HepG2 (cell line): ENCODE measurements around the gene SLC25A43. TPM values are rescaled to one million over a fixed set of nuclear protein-coding genes. Genes with fewer than 3 reads are reported as not detected.

Experiments
- ATAC-seq: fragments of 200-7000 bp; cut with Tn5 transposase; 3 replicates; pipeline ENCODE4 v1.9.1; 2020; ENCODE audit warnings: mild to moderate bottlenecking, moderate library complexity
- BruUV-seq: library from RNA; stranded (reverse); fragments of 400-500 nt; replicated peaks from 2 replicates; lab custom pipeline; 2021; lab: Mats Ljungman, UMichigan
- CTCF ChIA-PET: fragments of 300-600 bp; formaldehyde crosslinking; extraction: SDS; loops from one replicate; lab custom pipeline; 2021; ENCODE audit warnings: low total read pairs, inconsistent platforms, low intra/inter-chr PET ratio; lab: Yijun Ruan, JAX
- POLR2A ChIA-PET: fragments of 350-600 bp; sonication (Branson Sonifier 250); formaldehyde crosslinking; loops from one replicate; lab custom pipeline; 2020; ENCODE audit warnings: antibody characterized with exemption, inconsistent platforms; lab: Yijun Ruan, JAX
- DNase-seq: peaks from one replicate; pipeline ENCODE4 v3.0.0-alpha.2; 2015; ENCODE audit warnings: low spot score
- FAIRE-seq: peaks from 3 replicates; lab custom pipeline; 2011; peaks lifted over from hg19 to GRCh38; lab: Jason Lieb, UNC
- H2AFZ ChIP-seq: one replicate; pipeline ENCODE4 v1.6.1; 2011; ENCODE audit warnings: low read length, inconsistent platforms
- H3K27ac ChIP-seq: fragments of 300-600 bp; 3 replicates; pipeline ENCODE4 v1.8.0; 2011; ENCODE audit warnings: mixed run types, mild to moderate bottlenecking, mixed read lengths, low read length, inconsistent platforms; ENCODE audit not compliant: insufficient read depth; ENCODE audit errors: extremely low read length
- H3K27me3 ChIP-seq, 2 experiments: fragments of 200-600 bp in 1 of 2; 2 replicates in 1 of 2; 3 replicates in 1 of 2; pipeline versions ENCODE4 v1.6.0 to v1.8.0; 2011; ENCODE audit warnings: low read length in 2 of 2, mild to moderate bottlenecking in 2 of 2, moderate library complexity in 2 of 2, inconsistent platforms in 1 of 2; ENCODE audit not compliant: insufficient read depth in 2 of 2, control insufficient read depth in 1 of 2
- H3K36me3 ChIP-seq, 2 experiments: fragments of 200-600 bp in 1 of 2; replicated peaks in 1 of 2; 2 replicates in 1 of 2; 3 replicates in 1 of 2; pipeline versions ENCODE4 v1.5.1 to v1.8.0; 2011; ENCODE audit warnings: low read length in 2 of 2, inconsistent platforms in 1 of 2; ENCODE audit not compliant: insufficient read depth in 2 of 2, control insufficient read depth in 1 of 2
- H3K4me1 ChIP-seq: 2 replicates; pipeline ENCODE4 v1.5.1; 2012; ENCODE audit warnings: low read length, inconsistent platforms; ENCODE audit not compliant: insufficient read depth
- H3K4me2 ChIP-seq: 2 replicates; pipeline ENCODE4 v1.6.0; 2011; ENCODE audit warnings: low read depth, low read length, inconsistent platforms
- H3K4me3 ChIP-seq, 3 experiments: fragments of 200-600 bp in 1 of 3; sonication (generic), shearing (Covaris generic) in 1 of 3; replicated peaks in 1 of 3; 2 replicates each; pipeline ENCODE4 v1.5.1; 2011 to 2016; ENCODE audit warnings: low read length in 3 of 3, inconsistent platforms in 2 of 3, low read depth in 2 of 3, mild to moderate bottlenecking in 2 of 3, control low read depth in 1 of 3, mixed read lengths in 1 of 3; ENCODE audit not compliant: insufficient read depth in 1 of 3
- H3K79me2 ChIP-seq: one replicate; pipeline ENCODE4 v1.6.1; 2011; ENCODE audit warnings: low read length, inconsistent platforms; ENCODE audit not compliant: insufficient read depth
- H3K9ac ChIP-seq: 2 replicates; pipeline ENCODE4 v1.6.0; 2011; ENCODE audit warnings: mild to moderate bottlenecking, low read depth, low read length, inconsistent platforms; ENCODE audit not compliant: insufficient read depth
- H3K9me3 ChIP-seq: 2 replicates; pipeline ENCODE4 v1.5.1; 2012; ENCODE audit warnings: mild to moderate bottlenecking, low read length
- H4K20me1 ChIP-seq: 2 replicates; pipeline ENCODE4 v1.6.0; 2011; ENCODE audit warnings: inconsistent platforms, mild to moderate bottlenecking, low read length, moderate library complexity; ENCODE audit not compliant: insufficient read depth
- BRF2 ChIP-seq: sonication (generic); formaldehyde crosslinking; IDR thresholded peaks from 2 replicates; pipeline ENCODE4 v1.8.1; 2022; ENCODE audit warnings: mild to moderate bottlenecking, missing genetic modification reagents
- KAT7 ChIP-seq: IDR thresholded peaks from 2 replicates; pipeline ENCODE4 v1.6.1; 2018; ENCODE audit warnings: borderline replicate concordance, missing compliant biosample characterization
- MLX ChIP-seq: IDR thresholded peaks from 2 replicates; pipeline ENCODE4 v1.6.1; 2016
- NFIC ChIP-seq: IDR thresholded peaks from 2 replicates; pipeline ENCODE4 v1.6.1; 2012; ENCODE audit warnings: mild to moderate bottlenecking, low read length, inconsistent platforms
- NR2C2 ChIP-seq: sonication (generic); formaldehyde crosslinking; IDR thresholded peaks from 2 replicates; pipeline ENCODE4 v1.4.0; 2020; ENCODE audit warnings: missing genetic modification reagents, mild to moderate bottlenecking, moderate library complexity, borderline replicate concordance
- PLRG1 ChIP-seq: fragments of 450-650 bp; conservative IDR thresholded peaks from 2 replicates; pipeline ENCODE4 v1.6.1; 2016
- SAP130 ChIP-seq: IDR thresholded peaks from 2 replicates; pipeline ENCODE4 v1.6.1; 2016; ENCODE audit warnings: low read depth
- ZNF431 ChIP-seq: sonication (generic); formaldehyde crosslinking; IDR thresholded peaks from 2 replicates; pipeline ENCODE4 v1.9.0; 2022; ENCODE audit warnings: missing genetic modification reagents, low read depth, mild to moderate bottlenecking, borderline replicate concordance
- WGBS: methylation state at CpG from one replicate; pipeline ENCODE4 v1.1.6; 2017; ENCODE audit warnings: low lambda C conversion rate; 5-methylcytosine and 5-hydroxymethylcytosine counted together
- in situ Hi-C: cut with HindIII; loops from 2 replicates; pipeline ENCODE4 v1.10.0; 2017; ENCODE audit warnings: low pct_unique_long_range_greater_than_20kb; ENCODE audit not compliant: extremely low pct_ligation_motif_present
- intact Hi-C: fragments of 100-400 bp; cut with micrococcal nuclease; formaldehyde crosslinking; loops from one replicate; pipeline ENCODE4 v1.10.0; 2022; ENCODE audit not compliant: unreplicated experiment
- polyA plus RNA-seq, 8 experiments: library from polyadenylated mRNA; depleted of rRNA in 3 of 8; stranded (reverse) in 7 of 8; unstranded in 1 of 8; fragments of >200 nt; fragmentation: Illumina TruSeq in 4 of 8; extraction: Trizol in 4 of 8; gene quantifications; 2 replicates each; pipeline versions ENCODE4 v1.2.1 to v1.2.3, GENCODE V29; 2011 to 2016; ENCODE audit warnings: low read depth in 4 of 8, missing spikeins in 1 of 8, mixed read lengths in 1 of 8; ENCODE audit not compliant: insufficient read depth in 1 of 8
- total RNA-seq, 5 experiments: library from RNA; depleted of rRNA; stranded (reverse); fragments of >200 nt; fragmentation: Illumina TruSeq; extraction: Trizol; gene quantifications; 2 replicates each; pipeline ENCODE4 v1.2.3, GENCODE V29; 2016; ENCODE audit warnings: low read depth in 1 of 5
- TF ChIP-seq, protein P1 (sequence below): IDR thresholded peaks from 2 replicates; pipeline ENCODE4 v1.6.1; 2016; ENCODE audit warnings: mild to moderate bottlenecking

SLC25A43 gene
- total and polyA plus RNA-seq, 2 of the 13 experiments (the other 11 are each of a cell fraction or from before 2014, with no cell fraction given): 5.8 to 13.2 TPM

- H3K27ac ChIP-seq: no peak overlapping the region
- peaks cover 6% of the 10 kb centered on the region for H3K79me2 ChIP-seq
- in situ Hi-C loops: no loop called here
- no peak overlapping the region for H3K4me3 ChIP-seq
- H3K36me3 ChIP-seq: no peaks in the 10 kb centered on the region
- TF ChIP-seq ZNF431 (CRISPR knock-in tag) (no peak), BRF2 (CRISPR knock-in tag) (no peak), PLRG1 (no peak), MLX (CRISPR knock-in tag) (no peak), KAT7 (CRISPR knock-in tag) (no peak), NFIC (no peak), SAP130 (no peak), NR2C2 (CRISPR knock-in tag) (no peak)
- TF ChIP-seq, protein P1, sequence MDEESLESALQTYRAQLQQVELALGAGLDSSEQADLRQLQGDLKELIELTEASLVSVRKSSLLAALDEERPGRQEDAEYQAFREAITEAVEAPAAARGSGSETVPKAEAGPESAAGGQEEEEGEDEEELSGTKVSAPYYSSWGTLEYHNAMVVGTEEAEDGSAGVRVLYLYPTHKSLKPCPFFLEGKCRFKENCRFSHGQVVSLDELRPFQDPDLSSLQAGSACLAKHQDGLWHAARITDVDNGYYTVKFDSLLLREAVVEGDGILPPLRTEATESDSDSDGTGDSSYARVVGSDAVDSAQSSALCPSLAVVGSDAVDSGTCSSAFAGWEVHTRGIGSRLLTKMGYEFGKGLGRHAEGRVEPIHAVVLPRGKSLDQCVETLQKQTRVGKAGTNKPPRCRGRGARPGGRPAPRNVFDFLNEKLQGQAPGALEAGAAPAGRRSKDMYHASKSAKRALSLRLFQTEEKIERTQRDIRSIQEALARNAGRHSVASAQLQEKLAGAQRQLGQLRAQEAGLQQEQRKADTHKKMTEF (CRISPR knock-in tag): no peak
- ATAC-seq (no peak), DNase-seq (no peak), FAIRE-seq (no peak)
- POLR2A ChIA-PET: no interaction called here
- WGBS: 97% methylated on average over 4 of the region's 4 CpGs
- CTCF ChIA-PET: no interaction called here
- H3K27me3 ChIP-seq: no peaks in the 10 kb centered on the region
- no TSS peak for BruUV-seq
- no peak overlapping the region for H3K9ac ChIP-seq
- H4K20me1 ChIP-seq: no peaks in the 10 kb centered on the region
- H3K9me3 ChIP-seq: no peaks in the 10 kb centered on the region
- no peak overlapping the region for H2AFZ ChIP-seq
- H3K4me2 ChIP-seq: no peak overlapping the region
- H3K4me1 ChIP-seq: peaks cover 27% of the 10 kb centered on the region
- intact Hi-C loops: no loop called here
Measured at GRCh38 chrX:119402588-119402987, 3.5 kb downstream of the SLC25A43 start.
